ENCODE data around the gene DNM1.
"Not testable (repeated sequence)": the region's sequence is repeated elsewhere in the genome, so short reads cannot be mapped to it uniquely, and the experiment has no call there.

Gene DNM1

DNA sequence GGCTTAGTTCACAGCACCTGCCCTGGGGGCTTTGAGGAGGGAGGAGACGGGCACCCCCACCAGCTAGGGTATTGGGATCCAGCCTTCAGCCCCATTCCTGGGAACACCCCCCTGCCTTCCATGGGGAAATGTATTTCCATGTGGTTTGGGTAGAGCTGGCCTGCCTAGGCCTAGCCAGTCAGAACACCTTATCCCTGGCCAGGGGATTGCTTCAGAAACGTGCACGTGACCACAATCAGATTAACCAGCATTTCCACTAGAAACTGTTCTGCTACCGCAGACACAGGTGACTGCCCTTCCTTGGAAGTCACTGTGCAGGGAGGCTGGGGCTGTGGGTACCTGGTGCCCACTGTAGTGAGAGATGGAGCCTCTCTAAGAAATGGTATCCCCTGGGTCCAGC lies 29.1 kb upstream of the DNM1 start:
- no peak overlapping the region for H3K27ac ChIP-seq
- no peak overlapping the region for H3K4me3 ChIP-seq

DNA sequence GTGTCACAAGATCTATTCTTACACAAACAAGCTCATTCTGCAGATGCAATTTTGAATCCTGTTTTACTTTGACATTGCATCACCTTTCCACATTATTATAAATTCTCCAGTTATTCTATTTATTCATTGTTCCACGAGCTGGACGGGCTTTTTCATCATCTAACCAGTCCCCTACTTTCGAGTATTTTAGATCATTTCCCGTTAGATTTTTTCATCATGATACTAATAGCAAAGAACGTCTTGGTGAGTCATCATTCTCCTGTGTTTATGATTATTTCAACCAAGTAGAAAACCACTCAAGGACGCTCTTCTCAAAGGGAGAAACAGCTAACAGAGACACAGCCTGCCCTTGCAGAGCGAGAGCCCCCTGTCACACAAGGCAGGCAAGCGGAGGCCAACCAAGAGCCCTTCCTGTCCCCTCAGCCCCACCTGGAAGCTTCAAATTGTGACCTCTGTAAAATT lies 28.0 kb upstream of the DNM1 start:
- peak overlapping the region in 1 of 21 experiments; percentile 14 for H3K27ac ChIP-seq
- H3K4me3 ChIP-seq, result no peak overlapping the region

DNA sequence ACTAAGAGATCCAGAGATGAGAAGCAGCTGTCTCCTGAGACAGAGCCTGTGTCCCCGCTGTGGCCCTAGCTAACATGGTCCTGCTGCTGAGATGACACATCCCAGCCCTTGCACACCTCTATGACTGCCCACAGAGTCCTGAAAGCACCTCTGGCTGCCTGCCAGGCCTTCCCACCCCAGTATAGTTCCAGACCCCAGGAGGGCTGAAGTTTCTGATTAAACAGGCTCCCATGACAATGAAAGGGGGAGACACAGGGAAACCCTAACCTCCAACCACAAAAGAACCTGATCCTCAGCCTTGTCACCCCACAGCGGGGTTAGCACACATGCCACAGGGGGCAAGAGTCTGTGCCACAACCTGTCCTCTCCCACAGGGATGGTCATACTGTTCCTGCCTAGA lies 27.5 kb upstream of the DNM1 start:
- no peak overlapping the region for H3K4me3 ChIP-seq

DNA sequence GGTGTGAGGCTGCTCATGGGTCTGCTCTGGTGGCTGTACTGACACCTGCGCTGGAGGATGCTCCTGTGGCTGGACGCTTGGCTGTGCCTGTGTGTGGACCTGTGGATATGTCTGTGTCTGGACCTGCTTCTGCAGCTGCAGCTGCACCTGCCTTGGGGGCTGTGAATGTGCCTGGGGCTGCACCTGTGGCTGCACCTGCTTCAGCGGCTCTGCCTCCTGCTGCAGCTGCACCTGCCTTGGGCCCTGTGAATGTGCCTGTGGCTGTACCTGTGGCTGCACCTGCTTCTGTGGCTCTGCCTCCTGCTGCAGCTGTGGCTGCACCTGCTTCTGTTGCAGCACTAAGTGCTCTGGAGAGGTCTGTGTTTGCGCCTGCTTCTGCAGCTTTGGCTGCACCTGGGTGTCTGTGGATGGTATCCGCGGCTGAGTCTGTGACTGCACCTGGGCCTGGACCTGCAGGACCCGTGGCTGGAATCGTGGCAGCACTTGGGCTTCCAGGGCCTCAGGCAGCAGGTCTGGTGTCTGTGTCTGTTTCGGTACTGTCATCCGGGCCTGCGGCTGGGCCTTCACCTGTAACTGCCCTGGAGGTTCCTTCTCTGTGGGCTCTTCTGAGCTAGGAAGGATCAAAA lies 24.3 kb upstream of the DNM1 start:
- H3K27ac ChIP-seq, result no peak overlapping the region
- no peak overlapping the region for H3K4me3 ChIP-seq

More for the DNA sequence above, 27.5 kb upstream of the DNM1 start:
- H3K27ac ChIP-seq, result peak overlapping the region in 4 of 21 experiments; percentile 14 to 64 (median 40)

DNA sequence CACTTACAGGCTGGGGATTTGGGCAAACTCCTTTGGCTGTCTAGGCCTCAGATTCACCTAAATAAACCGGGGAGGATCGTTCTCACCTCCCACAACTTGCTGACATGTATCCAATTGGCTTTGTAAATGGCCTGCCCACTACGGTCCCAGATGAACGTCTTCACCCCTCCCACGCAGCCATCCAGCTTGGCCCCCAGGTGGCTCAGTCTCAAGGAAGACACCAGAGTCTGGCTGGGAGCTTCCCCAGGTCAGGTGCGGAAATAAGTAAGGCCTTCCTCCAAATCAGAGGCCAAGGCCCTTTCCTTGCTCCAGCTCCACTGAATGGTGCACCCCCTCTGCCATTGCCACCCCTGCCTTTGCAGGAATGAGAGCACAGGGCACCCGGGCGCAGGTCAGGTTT lies 23.2 kb upstream of the DNM1 start:
- Histone ChIP-seq H3K27ac (no peak overlapping the region), H3K4me3 (no peak overlapping the region)

DNA sequence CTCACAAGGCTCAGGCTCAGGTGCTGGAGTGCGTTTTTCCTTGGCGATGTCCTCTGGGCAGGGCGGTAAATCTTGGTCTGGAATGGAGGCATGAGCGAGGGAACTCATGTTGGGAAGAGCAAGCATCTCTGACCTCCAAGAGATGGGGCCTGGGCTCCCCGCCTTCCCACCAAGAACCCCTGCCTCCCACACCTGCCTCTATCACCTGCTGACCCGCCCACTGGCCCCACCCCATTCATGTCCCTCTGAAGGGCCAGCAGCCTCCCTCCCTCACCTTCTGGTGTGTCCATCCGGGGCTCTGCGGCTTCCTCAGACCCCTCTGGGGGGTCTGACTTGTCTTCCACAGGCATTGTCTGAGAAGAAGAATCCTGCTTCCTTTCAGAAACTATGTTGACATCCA lies 22.7 kb upstream of the DNM1 start:
- no peak overlapping the region for H3K27ac ChIP-seq
- H3K4me3 ChIP-seq, result no peak overlapping the region

DNA sequence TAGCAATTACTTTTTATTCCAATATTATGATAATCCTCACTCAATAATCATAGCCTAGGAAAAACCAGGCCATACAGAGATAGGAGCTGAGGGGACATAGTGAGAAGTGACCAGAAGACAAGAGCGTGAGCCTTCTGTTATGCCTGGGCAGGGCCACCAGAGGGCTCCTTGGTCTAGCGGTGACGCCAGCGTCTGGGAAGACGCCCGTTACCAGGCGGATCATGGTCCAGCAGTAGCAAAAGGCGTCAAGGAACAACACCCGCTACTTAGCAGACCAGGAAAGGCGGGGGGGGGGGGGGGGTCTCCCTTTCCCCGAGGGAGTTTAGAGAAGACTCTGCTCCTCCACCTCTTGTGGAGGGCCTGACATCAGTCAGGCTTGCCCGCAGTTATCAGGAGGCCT lies 21.7 kb upstream of the DNM1 start:
- H3K4me3 ChIP-seq, H3K27ac ChIP-seq: not testable (repeated sequence)

DNA sequence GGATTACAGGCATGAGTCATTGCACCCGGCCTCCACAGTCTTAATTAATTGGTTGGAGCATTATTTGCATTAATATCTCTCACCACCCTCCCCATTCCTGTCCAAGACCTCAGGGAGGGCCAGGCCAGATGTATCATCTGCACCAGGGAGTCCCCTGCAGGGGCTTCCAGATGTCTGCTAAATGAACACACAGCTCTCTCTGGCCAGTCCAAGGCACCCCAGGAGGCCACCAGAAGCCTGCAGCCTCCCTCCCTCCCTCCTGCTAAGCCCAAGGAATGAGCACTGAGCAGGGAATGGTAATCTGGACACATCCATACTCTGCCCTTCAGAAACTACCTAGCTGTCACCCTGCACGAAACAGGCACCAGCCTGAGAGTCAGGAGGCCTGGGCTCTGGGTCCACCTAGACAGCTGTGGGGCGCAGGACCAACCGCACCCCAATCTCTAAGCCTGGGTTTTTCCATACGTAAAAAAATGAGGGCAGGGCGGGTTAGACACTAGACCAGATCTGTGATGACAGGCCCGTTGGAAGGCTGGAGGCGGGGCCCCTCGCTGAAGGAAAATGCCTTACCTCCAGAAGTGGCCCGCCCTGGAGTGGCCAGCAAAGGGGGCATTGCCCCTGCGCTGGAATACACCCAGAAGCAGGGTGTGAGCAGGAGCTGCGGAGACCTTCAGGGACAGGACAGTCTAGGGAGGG lies 20.1 kb upstream of the DNM1 start:
- Histone ChIP-seq H3K4me3 (no peak overlapping the region), H3K27ac (peak overlapping the region in 4 of 21 experiments; percentile 1 to 70 (median 24))

DNA sequence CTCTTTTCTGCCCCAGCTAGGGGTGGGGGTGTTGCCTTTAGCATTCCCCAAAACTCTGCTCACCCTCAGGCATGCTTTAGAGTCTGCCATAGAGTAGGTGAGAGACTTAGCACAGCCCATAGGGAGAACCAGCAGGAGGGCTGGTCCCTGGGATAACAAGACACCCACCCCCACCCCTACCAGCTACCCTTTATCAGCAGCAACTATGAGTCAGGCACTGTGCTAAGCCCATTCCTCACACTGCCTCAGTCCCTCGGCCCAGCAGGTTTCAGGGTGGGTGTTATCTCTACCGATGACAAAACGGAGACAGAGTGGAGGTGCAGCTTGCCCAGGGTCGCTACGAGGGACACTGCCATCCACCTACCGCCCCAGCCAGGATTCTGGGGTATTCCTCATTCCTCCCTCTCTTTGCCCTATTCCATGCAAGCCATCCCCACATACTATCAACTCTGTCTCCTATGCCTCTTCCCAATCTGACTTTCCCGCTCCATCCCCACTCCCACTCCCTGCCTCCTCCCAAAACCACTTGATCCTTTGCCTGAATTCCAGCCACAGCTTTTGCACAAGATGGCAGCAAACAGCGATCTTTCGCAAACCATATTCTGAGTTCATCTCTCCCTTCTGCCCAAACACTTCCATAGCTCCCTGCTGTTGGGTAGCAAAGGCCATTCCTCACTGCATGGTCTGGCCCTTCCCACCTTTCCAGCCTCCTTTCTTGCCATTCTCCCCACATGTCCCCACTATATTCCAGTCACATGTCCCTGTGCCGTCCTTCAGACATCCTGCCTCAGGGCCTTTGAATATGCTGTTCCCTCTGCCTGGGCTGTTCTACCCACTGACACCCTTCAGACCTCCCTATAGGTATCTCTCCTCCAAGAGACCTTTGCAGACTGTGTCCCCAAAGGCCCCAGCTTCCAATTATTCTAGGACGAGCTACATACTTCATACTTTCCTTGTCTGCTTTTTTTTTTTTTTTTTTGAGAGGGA lies 16.9 kb upstream of the DNM1 start:
- no peak overlapping the region for H3K4me3 ChIP-seq

DNA sequence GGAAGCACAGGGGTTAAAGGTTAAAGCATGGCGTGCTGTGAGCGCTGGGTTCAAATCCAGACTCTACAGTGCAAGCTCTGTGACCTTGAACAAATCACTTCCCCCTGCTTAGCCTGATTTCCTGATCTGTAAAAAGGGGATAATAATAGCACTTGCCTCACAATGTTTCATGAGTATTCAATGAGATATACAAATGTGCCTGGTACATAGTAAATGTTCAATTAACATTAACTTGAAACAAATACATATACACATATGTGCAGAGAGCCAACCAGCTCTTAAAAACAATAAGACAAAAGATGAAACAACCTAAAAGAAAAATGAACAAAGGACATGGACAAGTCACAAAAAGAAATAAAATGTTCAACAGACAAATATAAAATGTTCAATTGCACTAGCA lies 15.8 kb upstream of the DNM1 start:
- H3K27ac ChIP-seq, result no peak overlapping the region
- no peak overlapping the region for H3K4me3 ChIP-seq

More for the DNA sequence above, 16.9 kb upstream of the DNM1 start:
- H3K27ac ChIP-seq, result no peak overlapping the region

DNA sequence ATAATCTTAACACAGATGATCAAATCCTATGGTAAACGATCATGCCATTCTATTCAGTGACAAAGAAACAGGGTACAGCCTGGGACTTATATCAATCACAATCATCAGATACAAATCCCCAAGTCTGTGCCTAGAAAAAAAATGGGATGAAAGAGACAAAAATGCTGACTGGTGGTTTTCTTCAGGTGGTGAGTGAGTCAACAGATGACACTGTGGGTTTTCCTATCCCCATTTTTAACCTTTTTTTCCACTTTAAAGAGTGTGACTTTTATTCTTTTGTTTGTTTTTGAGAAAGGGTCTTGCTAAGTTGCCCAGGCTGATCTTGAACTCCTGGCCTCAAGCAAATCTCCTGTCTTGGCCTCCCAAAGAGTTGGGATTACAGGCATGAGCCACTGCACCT lies 15.0 kb upstream of the DNM1 start:
- H3K27ac ChIP-seq, result no peak overlapping the region
- H3K4me3 ChIP-seq, result no peak overlapping the region

DNA sequence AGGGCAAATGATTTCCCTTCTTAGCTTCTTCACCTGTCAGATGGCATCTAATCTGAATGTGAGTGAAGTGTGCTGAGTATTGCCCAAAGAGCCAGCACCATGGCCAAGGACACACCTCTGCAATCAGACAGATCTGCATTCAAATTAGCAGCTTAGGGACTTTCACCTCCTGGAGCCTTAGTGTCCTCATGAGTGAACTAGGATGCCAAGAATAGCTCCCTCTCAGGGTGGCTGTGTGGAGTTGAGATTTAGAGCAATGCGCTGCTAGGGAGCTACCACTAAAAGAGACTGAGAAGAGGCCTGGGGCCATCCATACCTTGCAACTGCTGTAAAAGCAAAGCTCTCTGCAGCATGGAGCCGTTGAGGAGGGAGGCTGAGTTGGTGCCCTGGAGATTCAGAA lies 13.2 kb upstream of the DNM1 start:
- Histone ChIP-seq H3K4me3 (peak overlapping the region in 1 of 7 experiments; percentile 80), H3K27ac (peak overlapping the region in 3 of 21 experiments; percentile 93 to 98 (median 96))

DNA sequence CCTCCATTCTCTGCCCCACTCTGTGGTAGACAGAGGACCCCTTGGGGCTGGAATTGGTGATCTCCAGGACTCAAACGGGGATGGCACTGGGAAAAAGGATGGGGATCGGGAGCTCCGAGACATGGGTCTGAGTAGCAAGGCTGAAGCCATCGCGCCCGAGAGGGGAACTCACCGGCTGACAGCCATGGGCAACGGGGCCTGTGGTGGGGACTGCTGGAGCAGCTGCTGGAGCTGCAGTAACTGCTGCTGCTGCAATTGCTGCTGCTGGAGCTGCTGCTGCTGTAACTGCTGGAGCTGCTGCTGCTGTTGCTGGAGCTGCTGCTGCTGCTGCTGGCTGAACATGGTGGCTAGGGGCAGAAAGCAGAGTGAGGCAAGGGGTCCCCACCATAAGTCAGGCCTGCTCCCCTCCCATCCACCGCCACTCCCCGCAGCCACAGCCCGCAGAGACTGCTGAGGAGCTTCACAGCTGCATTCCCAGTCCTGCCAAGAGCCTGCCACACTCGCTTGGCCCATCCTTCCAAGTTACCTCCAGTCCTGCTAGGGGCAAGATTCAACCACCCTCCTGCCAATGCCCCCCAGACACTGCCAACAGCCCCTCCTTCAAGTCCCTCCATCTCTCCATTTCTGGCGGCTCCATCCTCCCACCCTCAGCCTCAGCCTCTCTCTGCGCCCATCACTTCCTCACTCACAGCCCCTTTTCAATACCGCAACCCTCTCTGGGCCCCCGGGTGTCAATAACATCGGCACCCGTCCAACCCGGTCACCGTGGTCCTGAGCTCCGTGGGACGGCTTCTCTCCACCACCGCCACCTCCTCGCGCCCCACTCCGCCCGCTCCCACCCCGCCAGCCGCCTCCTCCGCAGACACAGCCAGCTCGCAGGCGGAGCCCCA lies 12.4 kb upstream of the DNM1 start:
- peak overlapping the region; percentile 54 to 80 (median 70) for H3K4me3 ChIP-seq

DNA sequence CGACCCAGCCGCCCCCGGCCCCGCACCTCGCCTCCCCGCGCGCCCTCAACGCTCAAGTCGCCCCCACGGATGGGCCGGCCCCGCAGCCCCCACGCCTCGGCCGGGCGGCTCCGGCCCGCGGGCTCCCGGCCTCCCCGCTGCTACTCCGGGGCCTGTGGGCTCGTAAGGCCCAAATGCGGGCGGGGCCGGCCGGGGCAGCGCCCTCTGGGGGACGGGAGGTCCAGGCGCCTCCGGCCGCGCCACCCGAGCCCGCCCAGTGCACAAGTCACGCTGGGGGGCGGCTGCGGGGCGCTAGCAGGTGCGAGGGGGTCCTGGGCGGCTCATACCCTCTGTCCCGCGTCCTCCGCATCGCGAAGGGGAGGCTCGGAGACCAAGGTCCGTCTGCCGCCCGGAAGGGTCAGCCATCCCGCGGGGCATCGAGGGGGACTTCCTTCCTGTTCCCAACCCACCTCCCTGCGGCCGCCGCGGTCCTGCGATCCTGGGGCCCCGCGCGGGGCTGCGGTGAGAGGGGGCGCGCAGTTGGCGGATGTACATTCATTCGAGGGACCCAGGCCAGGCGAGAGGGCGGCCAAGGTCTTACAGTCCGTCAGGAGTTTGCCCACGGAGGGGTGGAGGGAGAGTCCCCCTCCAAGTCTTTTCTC lies 11.7 kb upstream of the DNM1 start, which contains the start of gene CIZ1:
Gene CIZ1, minus strand, starts transcription at position 167 of the 641 bp plus-strand sequence. CDS start 715 bp downstream, outside the sequence.
- Histone ChIP-seq H3K27ac (peak within 1 kb of the TSS; percentile 84 to 98 (median 91)), H3K4me3 (peak within 1 kb of the TSS; percentile 54 to 80 (median 70))

More for the DNA sequence above, 12.4 kb upstream of the DNM1 start:
- peak overlapping the region; percentile 84 to 98 (median 91) for H3K27ac ChIP-seq

DNA sequence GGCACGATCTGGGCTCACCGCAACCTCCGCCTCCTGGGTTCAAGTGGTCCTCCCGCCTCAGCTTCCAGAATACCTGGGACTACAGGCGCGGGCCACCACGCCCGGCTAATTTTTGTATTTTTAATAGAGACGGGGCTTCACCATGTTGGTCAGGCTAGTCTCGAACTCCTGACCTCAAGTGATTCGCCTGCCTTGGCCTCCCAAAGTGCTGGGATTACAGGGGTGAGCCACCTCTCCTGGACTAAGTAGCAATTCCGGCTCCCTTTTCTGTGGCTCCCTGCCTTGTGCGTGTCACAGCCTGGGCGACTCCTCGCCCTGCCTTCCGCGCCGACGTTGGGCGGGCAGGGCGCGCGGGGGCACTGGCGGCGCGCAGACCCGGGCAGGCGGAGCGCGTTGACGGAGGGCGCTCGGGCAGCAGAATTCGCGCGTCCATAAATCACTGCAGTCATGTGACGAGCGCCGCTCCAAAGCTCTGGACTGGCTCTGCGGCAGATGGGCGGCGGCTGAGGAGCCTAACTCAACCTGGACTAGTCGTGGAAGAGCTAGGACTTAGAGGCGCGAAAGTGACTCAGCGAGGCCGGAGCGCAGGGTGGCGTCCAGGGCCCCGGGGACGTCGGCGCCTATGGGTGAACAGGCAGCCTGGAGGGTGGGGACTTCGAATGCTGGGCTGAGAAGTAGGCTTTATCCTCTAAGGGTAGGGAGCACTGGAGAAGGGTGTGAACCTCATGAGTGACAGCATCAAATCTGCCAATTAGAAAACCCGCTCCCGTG lies 10.4 kb upstream of the DNM1 start:
- peak overlapping the region in 18 of 21 experiments; percentile 8 to 98 (median 90) for H3K27ac ChIP-seq
- peak overlapping the region; percentile 54 to 80 (median 70) for H3K4me3 ChIP-seq

DNA sequence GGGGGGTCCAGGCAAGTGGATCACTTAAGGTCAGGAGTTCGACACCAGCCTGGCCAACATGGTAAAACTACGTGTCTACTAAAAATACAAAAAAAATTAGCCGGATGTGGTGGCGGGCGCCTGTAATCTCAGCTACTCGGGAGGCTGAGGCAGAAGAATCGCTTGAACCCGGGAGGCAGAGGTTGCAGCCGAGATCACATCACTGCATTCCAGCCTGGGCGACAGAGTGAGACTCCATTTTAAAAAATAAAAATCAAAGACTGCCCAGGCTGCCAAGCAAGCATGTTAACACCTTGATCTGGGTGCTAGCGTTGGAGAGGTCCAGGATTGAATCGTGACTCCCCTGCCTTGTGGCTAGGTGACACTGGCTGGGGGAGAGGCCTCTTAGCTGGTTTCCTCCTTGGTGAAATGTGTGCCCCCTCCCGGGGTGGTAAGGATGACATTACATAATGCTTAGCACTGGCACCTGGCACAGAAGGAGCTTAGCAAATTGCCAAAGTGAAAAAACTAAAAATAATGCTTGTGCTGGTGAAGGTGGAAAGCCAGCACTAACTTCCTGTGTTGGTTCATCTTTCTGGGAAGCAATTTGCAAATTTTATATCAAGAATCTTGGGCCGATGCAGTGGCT lies 9.6 kb upstream of the DNM1 start:
- H3K27ac ChIP-seq, result peak overlapping the region in 15 of 21 experiments; percentile 8 to 97 (median 90)

More for the DNA sequence above, 9.6 kb upstream of the DNM1 start:
- H3K4me3 ChIP-seq, result no peak overlapping the region
